ENCODE data around the gene TECTA. TPM values are rescaled to one million over a fixed set of nuclear protein-coding genes. Genes with fewer than 3 reads are reported as not detected.

Gene TECTA
- total RNA-seq = 1 to 10 TPM in 2 of 4 donors, under 1 TPM in 1, not detected in 1; under 0.01 to 2.8 (median 1.1) TPM

- intact Hi-C loops (cut with DNase I; ENCODE audit: low total_unique reads) = no loop called here
- Histone ChIP-seq H3K9me3 (no peaks in the 10 kb centered on the region), H3K4me1 (peaks cover 0 to 2% of the 10 kb centered on the region in 2 donors), H3K27me3 (no peaks in the 10 kb centered on the region), H3K36me3 (no peaks in the 10 kb centered on the region), H3K27ac (no peak within 1 kb of the TSS), H3K4me3 (no peak within 1 kb of the TSS)
- no peak for DNase-seq
- no peak for TF ChIP-seq POLR2A (IDR thresholded peaks at IDR 0.05)
- no peak for TF ChIP-seq CTCF (IDR thresholded peaks at IDR 0.05)
Observed at GRCh38 chr11:121100943-121101342, at the start of gene TECTA. TSS of gene TECTA (plus strand) at chr11:121101243. CDS start at chr11:121102666, 1,423 bp downstream.

GRCh38 chr11:121053244-121053643, 47.8 kb upstream of the TECTA start:
- no peak for DNase-seq
- TF ChIP-seq CTCF (IDR thresholded peaks at IDR 0.05) (no peak), POLR2A (IDR thresholded peaks at IDR 0.05) (no peak)
- intact Hi-C loops (cut with DNase I; ENCODE audit: low total_unique reads) = no loop called here
- Histone ChIP-seq H3K4me3 (no peak overlapping the region), H3K27me3 (no peaks in the 10 kb centered on the region), H3K9me3 (no peaks in the 10 kb centered on the region), H3K27ac (no peak overlapping the region), H3K36me3 (no peaks in the 10 kb centered on the region), H3K4me1 (no peaks in the 10 kb centered on the region)

- no peaks in the 10 kb centered on the region for H3K9me3 ChIP-seq
- intact Hi-C loops (cut with DNase I; ENCODE audit: low total_unique reads) = no loop called here
- DNase-seq = no peak
- H3K4me1 ChIP-seq = no peaks in the 10 kb centered on the region
- no peak overlapping the region for H3K4me3 ChIP-seq
- H3K27ac ChIP-seq = no peak overlapping the region
- no peaks in the 10 kb centered on the region for H3K36me3 ChIP-seq
- TF ChIP-seq CTCF (IDR thresholded peaks at IDR 0.05) = no peak
- no peaks in the 10 kb centered on the region for H3K27me3 ChIP-seq
Observed at GRCh38 chr11:121054266-121054665, 46.8 kb upstream of the TECTA start.

- Histone ChIP-seq H3K9me3 (no peaks in the 10 kb centered on the region), H3K4me1 (no peaks in the 10 kb centered on the region), H3K36me3 (no peaks in the 10 kb centered on the region), H3K27me3 (no peaks in the 10 kb centered on the region), H3K27ac (no peak overlapping the region), H3K4me3 (no peak overlapping the region)
- intact Hi-C loops (cut with DNase I; ENCODE audit: low total_unique reads) = no loop called here
- no peak for TF ChIP-seq POLR2A (IDR thresholded peaks at IDR 0.05)
- DNase-seq = no peak
Observed at GRCh38 chr11:121055076-121055475, 46.0 kb upstream of the TECTA start.

- intact Hi-C loops (cut with DNase I; ENCODE audit: low total_unique reads) = no loop called here
- H3K4me1 ChIP-seq = no peaks in the 10 kb centered on the region
- H3K4me3 ChIP-seq = no peak overlapping the region
- no peaks in the 10 kb centered on the region for H3K36me3 ChIP-seq
- no peaks in the 10 kb centered on the region for H3K9me3 ChIP-seq
- no peaks in the 10 kb centered on the region for H3K27me3 ChIP-seq
- DNase-seq = no peak
- TF ChIP-seq CTCF (IDR thresholded peaks at IDR 0.05) (no peak), POLR2A (IDR thresholded peaks at IDR 0.05) (no peak)
- H3K27ac ChIP-seq = no peak overlapping the region
Observed at GRCh38 chr11:121057922-121058321, 43.1 kb upstream of the TECTA start.

GRCh38 chr11:121058941-121059340, 42.1 kb upstream of the TECTA start:
- Histone ChIP-seq H3K9me3 (no peaks in the 10 kb centered on the region), H3K27ac (no peak overlapping the region), H3K27me3 (no peaks in the 10 kb centered on the region), H3K4me1 (no peaks in the 10 kb centered on the region), H3K36me3 (no peaks in the 10 kb centered on the region), H3K4me3 (no peak overlapping the region)
- TF ChIP-seq CTCF (IDR thresholded peaks at IDR 0.05) = no peak
- TF ChIP-seq POLR2A (IDR thresholded peaks at IDR 0.05) = no peak
- DNase-seq = no peak
- intact Hi-C loops (cut with DNase I; ENCODE audit: low total_unique reads) = no loop called here
